ENCODE measurements around the gene PLCB1. TPM values are rescaled to one million over a fixed set of nuclear protein-coding genes. Genes with fewer than 3 reads are reported as not detected.

The PLCB1 gene
- total RNA-seq, 2 experiments from 2014 or later: 1.9 to 2.2 TPM

GRCh38 chr20:8254911-8255582 lies 123.0 kb downstream of the PLCB1 start:
- Mint-ChIP-seq H3K4me3 (no peak overlapping the region), H3K9me3 (no peaks in the 10 kb centered on the region), H3K27me3 (no peaks in the 10 kb centered on the region), H3K36me3 (ENCODE audit: low read depth) (no peaks in the 10 kb centered on the region), H3K4me1 (no peaks in the 10 kb centered on the region), H3K27ac (no peak overlapping the region)
- ChIA-PET CTCF (no interaction called here), POLR2A (no interaction called here)
- no peak for DNase-seq

- Mint-ChIP-seq H3K4me3 (no peak overlapping the region), H3K27ac (no peak overlapping the region)
- CTCF ChIA-PET: no interaction called here
Observed at GRCh38 chr20:8255945-8256632, 124.0 kb downstream of the PLCB1 start.

GRCh38 chr20:8260837-8261251 lies 128.8 kb downstream of the PLCB1 start:
- Mint-ChIP-seq H3K9me3 (no peaks in the 10 kb centered on the region), H3K27ac (no peak overlapping the region), H3K36me3 (ENCODE audit: low read depth) (no peaks in the 10 kb centered on the region), H3K27me3 (no peaks in the 10 kb centered on the region), H3K4me1 (peaks cover 2% of the 10 kb centered on the region), H3K4me3 (no peak overlapping the region)
- POLR2A ChIA-PET: no interaction called here
- no peak for DNase-seq
- CTCF ChIA-PET: no interaction called here

More at GRCh38 chr20:8255945-8256632, 124.0 kb downstream of the PLCB1 start:
- no peaks in the 10 kb centered on the region for H3K27me3 Mint-ChIP-seq
- no peaks in the 10 kb centered on the region for H3K9me3 Mint-ChIP-seq
- H3K36me3 Mint-ChIP-seq (ENCODE audit: low read depth): no peaks in the 10 kb centered on the region
- POLR2A ChIA-PET: no interaction called here
- no peak for DNase-seq
- H3K4me1 Mint-ChIP-seq: no peaks in the 10 kb centered on the region

GRCh38 chr20:8262721-8263120 lies 130.7 kb downstream of the PLCB1 start:
- DNase-seq: no peak
- POLR2A ChIA-PET: no interaction called here
- Mint-ChIP-seq H3K27me3 (no peaks in the 10 kb centered on the region), H3K4me1 (peaks cover 2% of the 10 kb centered on the region), H3K27ac (no peak overlapping the region), H3K9me3 (no peaks in the 10 kb centered on the region), H3K36me3 (ENCODE audit: low read depth) (no peaks in the 10 kb centered on the region), H3K4me3 (no peak overlapping the region)
- CTCF ChIA-PET: no interaction called here

GRCh38 chr20:8265588-8265987 lies 133.5 kb downstream of the PLCB1 start:
- Mint-ChIP-seq H3K4me3 (no peak overlapping the region), H3K4me1 (peaks cover 2% of the 10 kb centered on the region), H3K36me3 (ENCODE audit: low read depth) (no peaks in the 10 kb centered on the region), H3K9me3 (no peaks in the 10 kb centered on the region), H3K27ac (no peak overlapping the region), H3K27me3 (no peaks in the 10 kb centered on the region)
- ChIA-PET CTCF (no interaction called here), POLR2A (no interaction called here)
- no peak for DNase-seq

- DNase-seq: no peak
Observed at GRCh38 chr20:8267009-8267408, 134.9 kb downstream of the PLCB1 start.

GRCh38 chr20:8271727-8272126 lies 139.7 kb downstream of the PLCB1 start:
- Mint-ChIP-seq H3K4me1 (peaks cover 2% of the 10 kb centered on the region), H3K9me3 (no peaks in the 10 kb centered on the region), H3K27ac (no peak overlapping the region), H3K27me3 (peaks cover 1% of the 10 kb centered on the region), H3K4me3 (no peak overlapping the region), H3K36me3 (ENCODE audit: low read depth) (no peaks in the 10 kb centered on the region)
- POLR2A ChIA-PET: no interaction called here
- DNase-seq: no peak
- CTCF ChIA-PET: no interaction called here

More at GRCh38 chr20:8267009-8267408, 134.9 kb downstream of the PLCB1 start:
- Mint-ChIP-seq H3K27me3 (no peaks in the 10 kb centered on the region), H3K4me3 (no peak overlapping the region), H3K36me3 (ENCODE audit: low read depth) (no peaks in the 10 kb centered on the region), H3K4me1 (peaks cover 2% of the 10 kb centered on the region), H3K9me3 (no peaks in the 10 kb centered on the region), H3K27ac (no peak overlapping the region)
- ChIA-PET POLR2A (no interaction called here), CTCF (no interaction called here)

- H3K4me1 Mint-ChIP-seq: peaks cover 2% of the 10 kb centered on the region
- DNase-seq: no peak
- CTCF ChIA-PET: no interaction called here
- no peaks in the 10 kb centered on the region for H3K36me3 Mint-ChIP-seq (ENCODE audit: low read depth)
- no peaks in the 10 kb centered on the region for H3K9me3 Mint-ChIP-seq
- peaks cover 1% of the 10 kb centered on the region for H3K27me3 Mint-ChIP-seq
- POLR2A ChIA-PET: no interaction called here
- H3K27ac Mint-ChIP-seq: no peak overlapping the region
- no peak overlapping the region for H3K4me3 Mint-ChIP-seq
Observed at GRCh38 chr20:8272766-8273165, 140.7 kb downstream of the PLCB1 start.

GRCh38 chr20:8284902-8285301 lies 152.8 kb downstream of the PLCB1 start:
- ChIA-PET POLR2A (no interaction called here), CTCF (no interaction called here)
- no peak for DNase-seq
- no peak overlapping the region for H3K27ac Mint-ChIP-seq
- no peak overlapping the region for H3K4me3 Mint-ChIP-seq
- H3K27me3 Mint-ChIP-seq: no peaks in the 10 kb centered on the region
- no peaks in the 10 kb centered on the region for H3K36me3 Mint-ChIP-seq (ENCODE audit: low read depth)
- no peaks in the 10 kb centered on the region for H3K9me3 Mint-ChIP-seq
- H3K4me1 Mint-ChIP-seq: no peaks in the 10 kb centered on the region

GRCh38 chr20:8287340-8287739 lies 155.3 kb downstream of the PLCB1 start:
- H3K9me3 Mint-ChIP-seq: no peaks in the 10 kb centered on the region
- CTCF ChIA-PET: no interaction called here
- DNase-seq: no peak
- no peaks in the 10 kb centered on the region for H3K27me3 Mint-ChIP-seq
- H3K4me1 Mint-ChIP-seq: no peaks in the 10 kb centered on the region
- H3K36me3 Mint-ChIP-seq (ENCODE audit: low read depth): no peaks in the 10 kb centered on the region
- H3K27ac Mint-ChIP-seq: no peak overlapping the region
- POLR2A ChIA-PET: no interaction called here
- no peak overlapping the region for H3K4me3 Mint-ChIP-seq

- POLR2A ChIA-PET: no interaction called here
- H3K4me3 Mint-ChIP-seq: no peak overlapping the region
- no peaks in the 10 kb centered on the region for H3K4me1 Mint-ChIP-seq
- no peaks in the 10 kb centered on the region for H3K27me3 Mint-ChIP-seq
- H3K36me3 Mint-ChIP-seq (ENCODE audit: low read depth): no peaks in the 10 kb centered on the region
- CTCF ChIA-PET: interaction anchor here (0.7 kb wide), 1 partner anchor 461 kb away, joined by 4 read pairs; no protein-coding TSS in a partner anchor
- no peak for DNase-seq
- no peaks in the 10 kb centered on the region for H3K9me3 Mint-ChIP-seq
- H3K27ac Mint-ChIP-seq: no peak overlapping the region
Observed at GRCh38 chr20:8291200-8291599, 159.1 kb downstream of the PLCB1 start.

GRCh38 chr20:8291873-8292272 lies 159.8 kb downstream of the PLCB1 start:
- Mint-ChIP-seq H3K4me1 (no peaks in the 10 kb centered on the region), H3K27me3 (no peaks in the 10 kb centered on the region), H3K4me3 (no peak overlapping the region), H3K36me3 (ENCODE audit: low read depth) (no peaks in the 10 kb centered on the region), H3K27ac (no peak overlapping the region), H3K9me3 (no peaks in the 10 kb centered on the region)
- ChIA-PET CTCF (no interaction called here), POLR2A (no interaction called here)
- DNase-seq: no peak

GRCh38 chr20:8292793-8293192 lies 160.7 kb downstream of the PLCB1 start:
- Mint-ChIP-seq H3K9me3 (no peaks in the 10 kb centered on the region), H3K4me3 (no peak overlapping the region), H3K27me3 (no peaks in the 10 kb centered on the region), H3K36me3 (ENCODE audit: low read depth) (no peaks in the 10 kb centered on the region), H3K27ac (no peak overlapping the region), H3K4me1 (no peaks in the 10 kb centered on the region)
- ChIA-PET CTCF (interaction anchor here (1.0 kb wide), 2 partner anchors 15 to 161 kb away, joined by 3 read pairs; partner anchors contain the start of gene PLCB1), POLR2A (no interaction called here)
- DNase-seq: no peak

GRCh38 chr20:8293750-8294149 lies 161.7 kb downstream of the PLCB1 start:
- H3K9me3 Mint-ChIP-seq: no peaks in the 10 kb centered on the region
- H3K36me3 Mint-ChIP-seq (ENCODE audit: low read depth): no peaks in the 10 kb centered on the region
- CTCF ChIA-PET: interaction anchor here (1.0 kb wide), 1 partner anchor 162 kb away, joined by 3 read pairs; the partner anchor contains the start of gene PLCB1
- no peak for DNase-seq
- H3K27me3 Mint-ChIP-seq: no peaks in the 10 kb centered on the region
- H3K4me1 Mint-ChIP-seq: no peaks in the 10 kb centered on the region
- no peak overlapping the region for H3K4me3 Mint-ChIP-seq
- POLR2A ChIA-PET: no interaction called here
- no peak overlapping the region for H3K27ac Mint-ChIP-seq

All from activated CD4-positive, alpha-beta memory T cell treated with anti-CD3 and anti-CD28 coated beads, Interleukin-2, amount 10 ng/mL, durations not matched to agents 7 days and 5 days (primary cell).